DND-41 (cell line): ENCODE results near the gene LSP1.

Experiments used
- ATAC-seq: fragments of 200-7000 bp; cut with Tn5 transposase; 3 replicates; pipeline ENCODE4 v1.9.1; 2021; ENCODE audit warnings: low read depth; ENCODE audit not compliant: insufficient read depth
- DNase-seq: peaks from one replicate; pipeline ENCODE4 v3.0.0-alpha.2; 2020
- H2AFZ ChIP-seq: 2 replicates; pipeline ENCODE4 v1.6.0; 2012; ENCODE audit warnings: low read depth, low read length
- H3K27ac ChIP-seq: 2 replicates; pipeline ENCODE4 v1.5.1; 2012; ENCODE audit warnings: low read length, inconsistent platforms
- H3K27me3 ChIP-seq: fragments of 200-600 bp; sonication (generic); 2 replicates; pipeline ENCODE4 v1.6.0; 2012; ENCODE audit warnings: low read length, mild to moderate bottlenecking, inconsistent platforms; ENCODE audit not compliant: insufficient read depth, poor library complexity
- H3K36me3 ChIP-seq: 2 replicates; pipeline ENCODE4 v1.5.1; 2012; ENCODE audit warnings: low read length, inconsistent platforms; ENCODE audit not compliant: insufficient read depth
- H3K4me1 ChIP-seq: 2 replicates; pipeline ENCODE4 v1.5.1; 2012; ENCODE audit warnings: mild to moderate bottlenecking, low read length; ENCODE audit not compliant: insufficient read depth
- H3K4me2 ChIP-seq: 2 replicates; pipeline ENCODE4 v1.6.0; 2012; ENCODE audit warnings: mild to moderate bottlenecking, moderate library complexity, low read length, inconsistent platforms; ENCODE audit not compliant: insufficient read depth
- H3K4me3 ChIP-seq, 2 experiments: fragments of 200-600 bp in 1 of 2; shearing (Covaris generic) in 1 of 2; 2 replicates each; pipeline ENCODE4 v1.5.1; 2012 to 2016; ENCODE audit warnings: inconsistent platforms in 2 of 2, low read length in 2 of 2, mild to moderate bottlenecking in 2 of 2, low read depth in 1 of 2, moderate library complexity in 1 of 2
- H3K79me2 ChIP-seq: 2 replicates; pipeline ENCODE4 v1.6.0; 2012; ENCODE audit warnings: low read length, inconsistent platforms; ENCODE audit not compliant: insufficient read depth
- H3K9ac ChIP-seq: 2 replicates; pipeline ENCODE4 v1.6.0; 2012; ENCODE audit warnings: low read depth, mild to moderate bottlenecking, inconsistent platforms, low read length, moderate library complexity
- H3K9me3 ChIP-seq: 2 replicates; pipeline ENCODE4 v1.5.1; 2012; ENCODE audit warnings: low read length, moderate library complexity, mild to moderate bottlenecking, inconsistent platforms; ENCODE audit not compliant: insufficient read depth, severe bottlenecking
- H4K20me1 ChIP-seq: 2 replicates; pipeline ENCODE4 v1.6.0; 2012; ENCODE audit warnings: low read length; ENCODE audit not compliant: insufficient read depth
- CTCF ChIP-seq: IDR thresholded peaks from 2 replicates; pipeline ENCODE4 v1.5.1; 2012; ENCODE audit warnings: borderline replicate concordance, low read length, moderate library complexity, mild to moderate bottlenecking; ENCODE audit not compliant: poor library complexity, severe bottlenecking; ENCODE audit errors: extremely low read depth
- EZH2 ChIP-seq: IDR thresholded peaks from 3 replicates; pipeline ENCODE4 v1.6.1; 2012; ENCODE audit warnings: borderline replicate concordance, low read depth, mild to moderate bottlenecking, moderate library complexity, low read length, inconsistent platforms; ENCODE audit not compliant: severe bottlenecking

LSP1 gene

GRCh38 chr11:1878137-1879031, 25.5 kb downstream of the LSP1 start:
- H3K4me2 ChIP-seq, result no peak overlapping the region
- H4K20me1 ChIP-seq, result no peaks in the 10 kb centered on the region
- no peak overlapping the region for H3K4me3 ChIP-seq
- H3K9me3 ChIP-seq, result no peaks in the 10 kb centered on the region
- no peaks in the 10 kb centered on the region for H3K79me2 ChIP-seq
- TF ChIP-seq CTCF (no peak), EZH2 (no peak)
- no peaks in the 10 kb centered on the region for H3K27me3 ChIP-seq
- ATAC-seq, result no peak
- no peaks in the 10 kb centered on the region for H3K36me3 ChIP-seq
- H3K4me1 ChIP-seq, result no peaks in the 10 kb centered on the region
- H3K9ac ChIP-seq, result no peak overlapping the region
- no peak for DNase-seq
- no peak overlapping the region for H3K27ac ChIP-seq
- H2AFZ ChIP-seq, result no peak overlapping the region

GRCh38 chr11:1879342-1879940, 26.6 kb downstream of the LSP1 start:
- Histone ChIP-seq H3K27me3 (no peaks in the 10 kb centered on the region), H3K4me1 (no peaks in the 10 kb centered on the region), H3K79me2 (no peaks in the 10 kb centered on the region), H4K20me1 (no peaks in the 10 kb centered on the region), H3K4me2 (no peak overlapping the region), H3K9me3 (no peaks in the 10 kb centered on the region), H3K4me3 (no peak overlapping the region), H3K27ac (no peak overlapping the region), H2AFZ (no peak overlapping the region), H3K9ac (no peak overlapping the region), H3K36me3 (no peaks in the 10 kb centered on the region)
- DNase-seq (no peak), ATAC-seq (no peak)
- TF ChIP-seq EZH2 (no peak), CTCF (no peak)

GRCh38 chr11:1879941-1880720, 27.2 kb downstream of the LSP1 start:
- H3K4me3 ChIP-seq, result no peak overlapping the region
- DNase-seq (no peak), ATAC-seq (no peak)
- H3K9me3 ChIP-seq, result no peaks in the 10 kb centered on the region
- H3K4me1 ChIP-seq, result no peaks in the 10 kb centered on the region
- H3K79me2 ChIP-seq, result no peaks in the 10 kb centered on the region
- H4K20me1 ChIP-seq, result no peaks in the 10 kb centered on the region
- no peak overlapping the region for H3K27ac ChIP-seq
- H2AFZ ChIP-seq, result no peak overlapping the region
- TF ChIP-seq EZH2, result no peak
- TF ChIP-seq CTCF, result no peak
- no peaks in the 10 kb centered on the region for H3K36me3 ChIP-seq
- no peak overlapping the region for H3K9ac ChIP-seq
- H3K27me3 ChIP-seq, result no peaks in the 10 kb centered on the region
- H3K4me2 ChIP-seq, result no peak overlapping the region
